MM.1S (cell line): ENCODE measurements around the gene FRY.

Experiments used
- CTCF ChIP-seq: fragments of 300-600 bp; sonication (generic); IDR thresholded peaks from 2 replicates; pipeline ENCODE4 v1.5.1; 2016; ENCODE audit warnings: antibody characterized with exemption, low read length, mixed read lengths
- EZH2 ChIP-seq: fragments of 300-600 bp; sonication (generic); optimal IDR thresholded peaks from 2 replicates; pipeline ENCODE3; 2017; ENCODE audit warnings: low read depth, mild to moderate bottlenecking, antibody characterized with exemption, low read length, mixed read lengths
- EZH2phosphoT487 ChIP-seq: fragments of 300-600 bp; sonication (generic); IDR thresholded peaks from 2 replicates; pipeline ENCODE4 v1.6.1; 2018; ENCODE audit warnings: antibody characterized with exemption, low read length

- no peak for TF ChIP-seq CTCF
- no peak for TF ChIP-seq EZH2phosphoT487
- no peak for TF ChIP-seq EZH2
These were observed 246.3 kb downstream of the FRY start for GRCh38 chr13:32277839-32278238.
